HG02970 (cell line): Measurements from ENCODE around the gene APH1A.
"Not testable (repeated sequence)": the region's sequence is repeated elsewhere in the genome, so short reads cannot be mapped to it uniquely, and the experiment has no call there.

ENCODE experiments used
- ATAC-seq: cut with Tn5 transposase; IDR thresholded peaks from one replicate; pipeline ENCODE4 v1.9.1; 2021; ENCODE audit warnings: mild to moderate bottlenecking, moderate library complexity, moderate number of reproducible peaks; ENCODE audit not compliant: unreplicated experiment, low FRiP score

The APH1A gene

GRCh38 chr1:150269451-150269850 lies 635 bp upstream of the APH1A start:
- no peak for ATAC-seq

DNA sequence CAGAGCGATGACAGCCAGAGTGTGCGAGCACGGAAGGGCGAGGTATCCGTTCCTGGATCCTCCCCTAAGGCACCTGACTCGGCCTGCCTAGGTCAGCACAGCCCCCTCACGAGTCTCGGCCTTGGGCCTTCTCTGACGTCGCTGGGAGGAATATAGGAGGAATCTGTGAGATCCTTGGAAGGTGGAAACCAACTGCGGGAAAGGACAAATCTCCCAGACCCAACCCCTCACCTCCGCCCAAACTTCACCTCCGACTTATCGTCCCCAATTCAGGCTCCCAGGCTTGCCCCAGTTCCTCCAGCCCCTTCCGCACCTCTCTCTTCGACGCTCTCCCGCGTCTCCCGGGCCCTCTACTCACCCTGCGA lies 494 bp downstream of the APH1A start:
- ATAC-seq = peak; percentile 11

DNA sequence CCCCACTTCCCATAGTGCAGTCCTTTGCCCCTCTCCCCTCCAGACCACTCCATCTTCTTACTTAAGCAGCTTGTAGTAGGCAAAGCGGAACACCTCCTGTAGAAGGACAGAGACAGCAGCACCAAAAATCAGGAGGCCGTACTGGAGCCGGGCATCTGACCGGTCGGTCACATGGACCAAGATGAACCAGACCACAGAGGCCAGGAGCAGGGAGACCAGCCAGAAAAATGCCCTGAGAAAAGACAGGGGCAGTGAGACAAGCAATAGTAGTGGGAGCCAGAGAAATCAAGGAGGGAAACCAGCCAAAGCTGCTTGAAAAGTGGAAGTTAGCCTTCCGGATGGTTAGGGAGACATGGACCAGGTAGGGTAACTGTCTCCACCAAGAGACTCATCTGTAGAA lies 920 bp downstream of the APH1A start:
- ATAC-seq = no peak

DNA sequence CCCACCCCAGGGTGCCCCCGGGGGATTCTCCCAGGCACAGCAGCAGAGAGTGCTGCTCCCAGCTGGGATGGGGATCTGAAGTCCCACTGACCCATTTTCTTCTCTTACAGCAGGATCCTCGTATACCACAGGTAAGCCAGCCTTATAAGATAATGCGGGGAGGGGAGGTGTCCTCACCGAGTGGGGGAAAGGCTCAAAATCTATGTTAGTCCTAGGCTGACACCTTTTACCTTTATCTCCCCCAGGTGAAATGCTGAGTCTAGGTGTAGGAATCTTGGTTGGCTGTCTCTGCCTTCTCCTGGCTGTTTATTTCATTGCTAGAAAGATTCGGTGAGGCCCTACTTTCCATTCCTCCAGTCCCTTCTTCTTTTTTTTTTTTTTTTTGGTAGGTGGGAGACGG lies 5.3 kb downstream of the APH1A start:
- no peak for ATAC-seq

DNA sequence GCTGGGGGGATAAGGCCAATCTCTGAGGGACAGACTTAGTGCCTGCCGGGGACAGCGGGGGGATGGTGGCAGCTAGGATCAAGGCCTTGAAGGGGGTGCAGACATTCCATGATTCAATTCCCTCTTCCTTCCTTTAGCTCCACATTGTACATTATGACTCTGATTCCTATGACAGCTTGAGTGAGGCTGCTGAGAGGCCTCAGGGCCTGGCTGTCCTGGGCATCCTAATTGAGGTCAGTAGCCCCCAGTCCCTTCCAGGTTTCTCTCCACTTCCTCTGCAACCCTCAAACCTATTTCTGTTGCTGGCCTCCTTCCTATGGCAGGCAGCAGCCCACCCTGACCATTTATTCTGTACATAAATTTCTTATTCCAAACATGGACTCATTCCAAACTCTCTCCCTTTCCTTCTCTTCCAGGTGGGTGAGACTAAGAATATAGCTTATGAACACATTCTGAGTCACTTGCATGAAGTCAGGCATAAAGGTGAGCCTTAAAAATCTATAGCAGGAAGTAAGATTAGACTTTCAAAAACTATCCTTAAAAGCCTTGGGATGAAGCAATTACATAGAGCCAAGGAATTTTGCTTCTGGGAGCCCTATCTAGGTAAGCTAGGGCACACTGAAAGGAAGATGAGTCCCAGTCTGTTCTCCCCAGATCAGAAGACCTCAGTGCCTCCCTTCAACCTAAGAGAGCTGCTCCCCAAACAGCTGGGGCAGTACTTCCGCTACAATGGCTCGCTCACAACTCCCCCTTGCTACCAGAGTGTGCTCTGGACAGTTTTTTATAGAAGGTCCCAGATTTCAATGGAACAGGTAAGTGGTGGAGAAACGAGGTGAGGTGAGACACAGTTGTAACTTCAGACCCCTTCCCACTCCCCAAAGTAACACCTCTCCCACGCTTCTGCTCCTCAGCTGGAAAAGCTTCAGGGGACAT lies 6.2 kb downstream of the APH1A start:
- ATAC-seq = no peak

GRCh38 chr1:150261367-150261766 lies 7.4 kb downstream of the APH1A start:
- ATAC-seq = no peak

DNA sequence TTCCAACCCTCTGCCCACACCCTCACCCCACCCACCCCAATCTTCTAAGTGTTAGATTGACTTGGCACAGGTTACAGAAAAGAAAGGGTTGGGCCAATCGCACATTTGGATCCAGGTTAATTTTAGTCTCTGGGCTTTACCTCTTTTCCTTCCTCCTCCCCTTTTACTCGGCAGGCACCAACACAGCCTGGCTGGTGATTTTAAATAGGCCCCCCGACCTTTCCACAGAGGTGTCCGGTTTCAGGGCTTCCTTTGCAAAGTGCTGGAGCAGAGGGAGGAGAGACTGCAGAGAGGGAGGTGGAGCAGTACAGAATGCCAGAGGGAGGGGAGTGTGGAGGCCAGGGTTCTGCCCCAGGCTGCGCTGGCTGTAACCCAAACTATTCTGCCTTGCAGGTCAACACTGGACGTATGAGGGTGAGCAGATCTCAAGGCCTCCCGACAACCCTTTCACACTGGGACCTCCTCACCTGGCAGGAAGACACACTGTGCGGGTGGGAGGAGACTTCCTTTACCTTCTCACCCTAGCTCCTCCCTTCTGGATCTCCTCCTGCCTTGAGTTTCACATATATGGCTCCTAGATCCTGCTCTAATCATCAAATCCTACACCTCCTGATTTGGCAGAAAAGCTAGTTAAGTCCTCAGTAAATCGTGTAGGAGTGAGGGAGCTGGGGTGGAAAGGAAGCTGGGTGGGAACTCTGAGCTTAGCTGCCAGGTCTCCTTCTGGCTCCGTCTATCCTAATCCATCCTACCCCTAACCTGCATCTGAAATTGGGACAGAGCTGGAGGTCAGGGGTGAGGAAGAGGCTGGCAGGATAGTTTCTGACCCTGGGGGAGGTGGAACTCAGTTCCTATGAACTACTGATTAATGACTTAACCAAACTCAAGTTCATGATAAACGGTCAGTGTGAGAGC lies 8.8 kb downstream of the APH1A start:
- ATAC-seq = no peak

GRCh38 chr1:150259217-150259616 lies 9.6 kb downstream of the APH1A start:
- ATAC-seq = no peak

DNA sequence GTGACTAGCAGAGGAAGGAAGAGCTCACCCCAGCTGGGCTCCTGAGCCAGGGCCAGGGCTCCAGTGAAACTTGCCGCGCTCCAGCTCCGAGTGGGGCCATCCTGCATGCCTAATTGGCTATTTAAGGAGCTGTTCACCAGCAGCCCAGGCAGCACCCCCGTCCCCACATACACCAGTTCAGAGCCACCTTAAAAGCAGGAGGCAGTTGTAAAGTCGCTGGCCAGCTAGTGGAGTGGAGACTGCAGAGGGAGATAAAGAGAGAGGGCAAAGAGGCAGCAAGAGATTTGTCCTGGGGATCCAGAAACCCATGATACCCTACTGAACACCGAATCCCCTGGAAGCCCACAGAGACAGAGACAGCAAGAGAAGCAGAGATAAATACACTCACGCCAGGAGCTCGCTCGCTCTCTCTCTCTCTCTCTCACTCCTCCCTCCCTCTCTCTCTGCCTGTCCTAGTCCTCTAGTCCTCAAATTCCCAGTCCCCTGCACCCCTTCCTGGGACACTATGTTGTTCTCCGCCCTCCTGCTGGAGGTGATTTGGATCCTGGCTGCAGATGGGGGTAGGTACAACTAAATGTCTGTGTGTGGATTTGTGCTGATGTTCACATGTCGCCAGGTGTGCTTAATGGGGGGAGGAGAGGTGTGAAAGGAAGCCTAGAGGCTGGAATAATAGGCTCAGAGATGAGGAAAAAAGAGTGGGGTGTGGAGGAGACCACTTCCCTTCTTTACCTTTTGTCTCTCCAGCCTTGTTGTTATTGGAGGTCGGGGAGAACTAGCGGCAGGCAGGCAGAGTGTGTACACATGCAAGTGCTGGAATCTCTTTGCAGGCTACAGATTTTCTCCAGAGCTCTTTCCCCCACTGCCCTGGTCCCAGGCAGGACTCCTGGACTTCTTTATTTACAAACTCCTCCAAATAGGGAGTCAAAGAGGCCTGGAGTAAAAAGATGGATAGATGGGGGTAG lies 10.9 kb downstream of the APH1A start, which contains the start of gene CA14:
CA14 (plus strand) TSS at position 151 of the 962 bp plus-strand sequence; CDS start at position 506, 355 bp downstream.
- ATAC-seq = no peak

GRCh38 chr1:150256554-150257341 lies 12.1 kb downstream of the APH1A start:
- ATAC-seq = no peak

- no peak for ATAC-seq
Observed at GRCh38 chr1:150256198-150256553, 12.6 kb downstream of the APH1A start.

DNA sequence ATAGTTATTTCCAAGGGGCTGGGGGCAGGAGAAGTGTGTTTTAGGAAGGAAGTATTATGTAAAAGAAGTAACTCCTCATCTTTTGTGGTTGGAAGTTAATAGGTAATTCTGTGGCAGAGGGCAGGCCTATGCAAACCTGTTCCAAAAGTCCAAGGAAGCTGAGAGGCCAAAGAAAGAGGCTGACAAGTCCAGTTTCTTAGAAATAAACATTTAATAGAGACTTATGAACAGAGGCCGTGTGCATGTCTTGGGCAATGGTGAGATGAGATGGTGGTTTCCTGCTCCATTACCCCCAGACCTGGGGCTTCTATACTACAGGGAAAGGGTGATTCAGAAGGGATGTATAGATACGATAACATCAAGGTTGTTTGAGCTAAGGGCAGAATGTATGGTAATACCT lies 18.9 kb downstream of the APH1A start:
- no peak for ATAC-seq

- no peak for ATAC-seq
Observed at GRCh38 chr1:150243003-150243402, 25.8 kb downstream of the APH1A start.

GRCh38 chr1:150237746-150238145 lies 31.1 kb downstream of the APH1A start:
- no peak for ATAC-seq

GRCh38 chr1:150237176-150237575 lies 31.6 kb downstream of the APH1A start:
- not testable (repeated sequence) for ATAC-seq

DNA sequence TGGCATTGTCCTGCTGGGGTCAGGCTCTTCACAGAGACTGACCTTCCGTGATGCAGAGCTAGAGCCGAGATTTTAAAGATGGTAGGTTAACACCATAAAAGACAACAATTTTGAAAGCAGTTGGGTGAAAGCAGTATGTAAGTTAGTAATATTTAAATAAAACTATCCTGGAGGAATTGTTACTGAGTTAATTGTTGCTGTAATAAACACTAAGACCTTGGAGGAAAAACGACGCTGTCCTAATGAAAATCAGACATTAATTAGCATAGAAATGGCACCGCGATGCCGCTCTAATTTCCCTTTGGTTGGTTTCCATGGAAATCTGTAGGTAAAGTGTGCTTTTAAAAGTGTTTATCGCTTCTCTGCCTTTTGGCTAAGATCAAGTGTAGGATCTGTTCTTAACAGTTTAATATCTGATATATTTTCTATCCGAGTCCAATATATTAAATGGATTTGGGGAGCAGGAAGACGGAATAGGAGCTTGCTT lies 32.2 kb downstream of the APH1A start:
- ATAC-seq = no peak

DNA sequence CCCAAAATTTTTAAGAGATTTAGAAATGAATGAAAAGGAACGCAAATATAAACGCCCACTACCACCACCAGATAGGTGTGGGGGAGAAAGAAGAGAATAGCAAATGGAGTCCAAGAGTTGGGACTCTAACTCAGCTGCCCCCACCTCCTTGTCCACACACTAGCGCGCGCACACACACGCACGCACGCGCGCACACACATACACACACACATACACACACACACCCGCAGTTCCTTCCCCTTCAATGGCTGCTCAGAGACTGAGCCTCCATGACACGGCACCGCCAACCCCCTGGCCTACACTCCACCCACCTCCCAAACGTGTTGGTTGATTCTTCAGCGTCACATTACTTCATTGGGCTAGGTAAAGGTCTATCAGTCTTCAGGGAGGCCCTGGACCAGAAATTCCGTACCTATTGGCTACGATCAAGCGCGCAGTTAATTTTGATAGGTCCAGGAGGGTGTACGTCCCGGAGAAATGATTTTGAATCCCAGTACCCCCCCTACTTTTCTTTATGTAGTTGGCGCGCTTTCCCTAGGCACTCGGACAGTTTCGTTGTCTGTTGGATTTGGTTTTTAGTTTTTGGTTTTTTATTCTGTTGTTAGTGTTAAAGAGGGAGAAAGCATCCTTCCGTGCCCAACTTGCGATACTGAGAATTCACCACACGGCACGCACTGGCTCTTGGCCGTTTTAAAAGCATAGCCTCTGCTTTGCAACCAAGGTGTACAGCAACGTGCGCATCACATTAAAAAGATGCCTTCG lies 32.8 kb downstream of the APH1A start, which contains the start of gene ANP32E:
ANP32E (minus strand) TSS at position 261 of the 762 bp plus-strand sequence. CDS start 326 bp downstream, outside the sequence.
- peak; percentile 78 for ATAC-seq

- ATAC-seq = no peak
Observed at GRCh38 chr1:150235294-150235851, 33.4 kb downstream of the APH1A start.
